Right lobe of liver (tissue), 4 donors: Measurements from ENCODE around the gene SFRP2.

Experiments
- CTCF ChIP-seq, 4 donors: fragments of 200-600 bp in 3 of 4; fragments of 450-650 bp in 1 of 4; IDR thresholded peaks; one replicate each; pipeline versions ENCODE4 v1.5.1 to v1.8.0; 2016 to 2022; ENCODE audit warnings: antibody characterized with exemption in 4 of 4, mild to moderate bottlenecking in 2 of 4
- POLR2A ChIP-seq: fragments of 450-650 bp; IDR thresholded peaks from one replicate; pipeline ENCODE4 v1.6.1; 2017; ENCODE audit warnings: antibody characterized with exemption, mild to moderate bottlenecking
- donor health status: DM: no; HTN: no; CAD: no.
- donor health status: DM: no; HTN: no; CAD: no.
- donor health status: DM: no; HTN: yes; CAD: no.

- no peak for TF ChIP-seq CTCF (IDR thresholded peaks at IDR 0.05)
- TF ChIP-seq POLR2A, result no peak
Measured at GRCh38 chr4:153755186-153755585, 33.7 kb downstream of the SFRP2 start.
